ENCODE data around the gene PSMC1.
"Not testable (repeated sequence)": the region's sequence is repeated elsewhere in the genome, so short reads cannot be mapped to it uniquely, and the experiment has no call there.

The PSMC1 gene

GRCh38 chr14:90256354-90257131 lies at the start of gene PSMC1:
Gene PSMC1, plus strand, starts transcription at chr14:90256553. Its CDS starts 45 bp downstream, at chr14:90256598.
- DNase-seq = peak; percentile 85 to 97

GRCh38 chr14:90213099-90213748 lies 43.1 kb upstream of the PSMC1 start:
- no peak for DNase-seq

GRCh38 chr14:90228478-90228877 lies 27.9 kb upstream of the PSMC1 start:
- DNase-seq = peak in 1 of 2 experiments; percentile 57

GRCh38 chr14:90229942-90230341 lies 26.4 kb upstream of the PSMC1 start:
- DNase-seq = not testable (repeated sequence)

GRCh38 chr14:90235179-90235976 lies 21.0 kb upstream of the PSMC1 start:
- DNase-seq = peak; percentile 61 to 85

GRCh38 chr14:90239139-90239538 lies 17.2 kb upstream of the PSMC1 start:
- no peak for DNase-seq

GRCh38 chr14:90242444-90242843 lies 13.9 kb upstream of the PSMC1 start:
- no peak for DNase-seq

GRCh38 chr14:90246936-90247335 lies 9.4 kb upstream of the PSMC1 start:
- no peak for DNase-seq

- not testable (repeated sequence) for DNase-seq
Measured at GRCh38 chr14:90247441-90247840, 8.9 kb upstream of the PSMC1 start.

GRCh38 chr14:90248594-90248993 lies 7.8 kb upstream of the PSMC1 start:
- DNase-seq = no peak

GRCh38 chr14:90253826-90254225 lies 2.5 kb upstream of the PSMC1 start:
- DNase-seq = no peak

- DNase-seq = no peak
Measured at GRCh38 chr14:90255871-90256270, 482 bp upstream of the PSMC1 start.

GRCh38 chr14:90263748-90264449 lies 7.5 kb downstream of the PSMC1 start:
- DNase-seq = no peak

GRCh38 chr14:90266441-90267154 lies 10.2 kb downstream of the PSMC1 start:
- no peak for DNase-seq

GRCh38 chr14:90268420-90268819 lies 12.1 kb downstream of the PSMC1 start:
- DNase-seq = no peak

- no peak for DNase-seq
Measured at GRCh38 chr14:90272523-90272922, 16.2 kb downstream of the PSMC1 start.

- DNase-seq = no peak
Measured at GRCh38 chr14:90273532-90273931, 17.2 kb downstream of the PSMC1 start.

GRCh38 chr14:90274019-90274418 lies 17.7 kb downstream of the PSMC1 start:
- no peak for DNase-seq

- DNase-seq = no peak
Measured at GRCh38 chr14:90274808-90275457, 18.6 kb downstream of the PSMC1 start.

- DNase-seq = no peak
Measured at GRCh38 chr14:90275458-90275814, 19.1 kb downstream of the PSMC1 start.

GRCh38 chr14:90275820-90276219 lies 19.5 kb downstream of the PSMC1 start:
- DNase-seq = peak in 1 of 2 experiments; percentile 23

Measured in NCI-H524 (cell line).